GM10266 (cell line): ENCODE results near the gene IVD.

Source experiments
- DNase-seq: peaks from one replicate; pipeline ENCODE4 v3.0.0; 2012; ENCODE audit errors: extremely low spot score
- CTCF ChIP-seq: IDR thresholded peaks from 2 replicates; pipeline ENCODE4 v1.5.1; 2012; ENCODE audit warnings: mild to moderate bottlenecking, low read depth; ENCODE audit not compliant: control insufficient read depth, insufficient read depth; ENCODE audit errors: missing control alignments

IVD gene

GRCh38 chr15:40436116-40436891, 30.7 kb downstream of the IVD start:
- no peak for TF ChIP-seq CTCF
- peak; percentile 47 for DNase-seq

- TF ChIP-seq CTCF: no peak
- DNase-seq: no peak
Measured at GRCh38 chr15:40436892-40437751, 31.5 kb downstream of the IVD start.

GRCh38 chr15:40437752-40438687, 32.4 kb downstream of the IVD start:
- no peak for DNase-seq
- no peak for TF ChIP-seq CTCF

- no peak for DNase-seq
- no peak for TF ChIP-seq CTCF
Measured at GRCh38 chr15:40438712-40439111, 33.1 kb downstream of the IVD start.

- no peak for TF ChIP-seq CTCF
- no peak for DNase-seq
Measured at GRCh38 chr15:40439461-40439959, 33.9 kb downstream of the IVD start.

- DNase-seq: peak; percentile 65
- no peak for TF ChIP-seq CTCF
Measured at GRCh38 chr15:40439960-40440742, 34.6 kb downstream of the IVD start.
